DOHH2 (cell line): ENCODE measurements around the gene RNPS1.
"Not testable (repeated sequence)": the region's sequence is repeated elsewhere in the genome, so short reads cannot be mapped to it uniquely, and the experiment has no call there.

Experiments used
- EZH2phosphoT487 ChIP-seq: fragments of 200-600 bp; sonication (generic); IDR thresholded peaks from 2 replicates; pipeline ENCODE4 v1.6.1; 2017; ENCODE audit warnings: borderline replicate concordance, mild to moderate bottlenecking, antibody characterized with exemption, low read length, moderate library complexity, mixed read lengths
- TF ChIP-seq, protein P1 (sequence below): fragments of 200-600 bp; sonication (generic); IDR thresholded peaks from one replicate; pipeline ENCODE4 v1.5.1; 2014; ENCODE audit warnings: antibody characterized with exemption, mild to moderate bottlenecking, low read depth, low read length; ENCODE audit not compliant: poor library complexity, severe bottlenecking

DNA sequence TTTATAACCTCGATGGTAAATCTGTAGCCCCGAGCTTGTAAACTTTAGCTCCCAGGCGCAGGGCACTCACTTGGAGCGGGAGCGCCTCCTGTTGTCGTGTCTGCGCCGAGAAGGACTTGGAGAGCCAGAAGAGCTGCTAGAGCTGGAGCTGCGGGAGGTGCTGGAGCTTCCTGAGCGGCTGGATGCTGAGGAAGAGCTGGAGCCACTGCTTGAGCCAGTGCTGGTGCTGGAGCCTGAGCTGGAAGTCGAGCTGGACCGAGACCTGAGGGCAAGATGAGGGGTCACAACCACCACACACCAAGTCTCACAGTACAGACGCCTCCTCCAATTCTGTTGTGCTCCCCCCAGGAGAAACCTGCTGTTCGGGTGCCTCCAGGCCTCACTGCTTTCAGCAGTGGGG lies 4.9 kb downstream of the RNPS1 start:
- TF ChIP-seq, protein P1, sequence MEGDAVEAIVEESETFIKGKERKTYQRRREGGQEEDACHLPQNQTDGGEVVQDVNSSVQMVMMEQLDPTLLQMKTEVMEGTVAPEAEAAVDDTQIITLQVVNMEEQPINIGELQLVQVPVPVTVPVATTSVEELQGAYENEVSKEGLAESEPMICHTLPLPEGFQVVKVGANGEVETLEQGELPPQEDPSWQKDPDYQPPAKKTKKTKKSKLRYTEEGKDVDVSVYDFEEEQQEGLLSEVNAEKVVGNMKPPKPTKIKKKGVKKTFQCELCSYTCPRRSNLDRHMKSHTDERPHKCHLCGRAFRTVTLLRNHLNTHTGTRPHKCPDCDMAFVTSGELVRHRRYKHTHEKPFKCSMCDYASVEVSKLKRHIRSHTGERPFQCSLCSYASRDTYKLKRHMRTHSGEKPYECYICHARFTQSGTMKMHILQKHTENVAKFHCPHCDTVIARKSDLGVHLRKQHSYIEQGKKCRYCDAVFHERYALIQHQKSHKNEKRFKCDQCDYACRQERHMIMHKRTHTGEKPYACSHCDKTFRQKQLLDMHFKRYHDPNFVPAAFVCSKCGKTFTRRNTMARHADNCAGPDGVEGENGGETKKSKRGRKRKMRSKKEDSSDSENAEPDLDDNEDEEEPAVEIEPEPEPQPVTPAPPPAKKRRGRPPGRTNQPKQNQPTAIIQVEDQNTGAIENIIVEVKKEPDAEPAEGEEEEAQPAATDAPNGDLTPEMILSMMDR: not testable (repeated sequence)
- TF ChIP-seq EZH2phosphoT487: not testable (repeated sequence)
